Effector memory CD4-positive, alpha-beta T cell (primary cell): ENCODE data around the gene GGT6.
"Not testable (repeated sequence)": the region's sequence is repeated elsewhere in the genome, so short reads cannot be mapped to it uniquely, and the experiment has no call there.

Experiments
- DNase-seq, 3 donors: peaks; one replicate each; pipeline ENCODE4 v3.0.0-alpha.2; 2020
- H3K27ac ChIP-seq: 2 replicates; pipeline ENCODE4 v1.7.0; 2013; ENCODE audit warnings: mild to moderate bottlenecking, low read length, moderate library complexity; ENCODE audit not compliant: insufficient read depth, poor library complexity, severe bottlenecking
- H3K27me3 ChIP-seq: replicated peaks from 2 replicates; pipeline ENCODE4 v1.7.0; 2013; ENCODE audit warnings: mild to moderate bottlenecking, low read length; ENCODE audit not compliant: insufficient read depth, control insufficient read depth, poor library complexity, severe bottlenecking
- H3K36me3 ChIP-seq: 2 replicates; pipeline ENCODE4 v1.7.0; 2013; ENCODE audit warnings: mild to moderate bottlenecking, low read length, moderate library complexity; ENCODE audit not compliant: control insufficient read depth, insufficient read depth
- H3K4me1 ChIP-seq: 2 replicates; pipeline ENCODE4 v1.7.0; 2013; ENCODE audit warnings: low read length, mild to moderate bottlenecking; ENCODE audit not compliant: control insufficient read depth, insufficient read depth, poor library complexity, severe bottlenecking
- H3K4me3 ChIP-seq: 2 replicates; pipeline ENCODE4 v1.7.0; 2013; ENCODE audit warnings: low read length, low read depth, mild to moderate bottlenecking; ENCODE audit not compliant: insufficient read depth, poor library complexity, severe bottlenecking
- H3K9me3 ChIP-seq: 2 replicates; pipeline ENCODE4 v1.7.0; 2013; ENCODE audit warnings: mild to moderate bottlenecking, low read length, moderate library complexity; ENCODE audit not compliant: control insufficient read depth

Gene GGT6

GRCh38 chr17:4592240-4593005 lies 32.0 kb upstream of the GGT6 start:
- Histone ChIP-seq H3K36me3 (no peaks in the 10 kb centered on the region), H3K4me3 (no peak overlapping the region), H3K27ac (no peak overlapping the region), H3K27me3 (no peaks in the 10 kb centered on the region), H3K9me3 (no peaks in the 10 kb centered on the region), H3K4me1 (no peaks in the 10 kb centered on the region)
- DNase-seq: no peak

DNA sequence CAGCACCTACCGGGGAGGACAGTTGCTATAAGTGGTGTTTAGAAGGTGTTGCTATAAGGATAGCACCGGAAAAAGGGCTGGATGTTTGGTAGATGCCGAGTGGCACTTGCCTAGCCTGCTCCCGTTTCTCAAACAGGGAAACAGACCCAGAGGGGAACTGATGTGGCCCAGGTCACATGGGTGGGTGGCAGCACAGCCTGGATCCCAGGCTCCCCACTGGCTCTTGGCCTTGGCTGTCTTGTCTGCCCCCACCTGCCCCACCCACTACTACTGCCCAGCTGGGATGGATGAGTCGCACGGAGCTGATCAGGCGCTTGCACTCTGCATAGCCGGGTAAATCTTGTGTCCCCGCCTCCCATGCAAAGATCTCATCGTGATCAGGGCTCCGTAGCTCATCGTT lies 31.2 kb upstream of the GGT6 start:
- H3K27ac ChIP-seq: no peak overlapping the region
- H3K4me3 ChIP-seq: no peak overlapping the region
- no peak for DNase-seq
- no peaks in the 10 kb centered on the region for H3K27me3 ChIP-seq
- H3K36me3 ChIP-seq: no peaks in the 10 kb centered on the region
- H3K9me3 ChIP-seq: no peaks in the 10 kb centered on the region
- H3K4me1 ChIP-seq: no peaks in the 10 kb centered on the region

- Histone ChIP-seq H3K9me3 (no peaks in the 10 kb centered on the region), H3K4me3 (no peak overlapping the region), H3K27ac (no peak overlapping the region), H3K4me1 (no peaks in the 10 kb centered on the region), H3K36me3 (no peaks in the 10 kb centered on the region), H3K27me3 (no peaks in the 10 kb centered on the region)
- DNase-seq: no peak
Observed at GRCh38 chr17:4590981-4591453, 30.6 kb upstream of the GGT6 start.

DNA sequence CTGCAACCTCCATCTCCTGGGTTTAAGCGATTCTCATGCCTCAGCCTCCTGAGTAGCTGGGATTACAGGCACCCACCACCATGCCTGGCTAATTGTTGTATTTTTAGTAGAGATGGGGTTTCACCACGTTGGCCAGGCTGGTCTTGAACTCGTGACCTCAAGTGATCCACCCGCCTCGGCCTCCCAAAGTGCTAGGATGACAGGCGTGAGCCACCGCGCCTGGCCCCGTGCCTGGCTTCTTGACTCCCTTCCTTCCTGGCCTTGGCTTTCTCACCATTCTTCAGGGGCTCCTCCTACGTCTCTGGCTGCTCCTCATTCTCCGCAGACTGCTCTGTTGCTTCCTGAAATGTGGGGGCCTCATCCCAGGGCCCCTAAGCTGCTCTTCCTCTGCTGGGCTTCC lies 29.7 kb upstream of the GGT6 start:
- not testable (repeated sequence) for H3K27me3 ChIP-seq, DNase-seq, H3K27ac ChIP-seq, H3K36me3 ChIP-seq, H3K4me3 ChIP-seq, H3K4me1 ChIP-seq, H3K9me3 ChIP-seq

DNA sequence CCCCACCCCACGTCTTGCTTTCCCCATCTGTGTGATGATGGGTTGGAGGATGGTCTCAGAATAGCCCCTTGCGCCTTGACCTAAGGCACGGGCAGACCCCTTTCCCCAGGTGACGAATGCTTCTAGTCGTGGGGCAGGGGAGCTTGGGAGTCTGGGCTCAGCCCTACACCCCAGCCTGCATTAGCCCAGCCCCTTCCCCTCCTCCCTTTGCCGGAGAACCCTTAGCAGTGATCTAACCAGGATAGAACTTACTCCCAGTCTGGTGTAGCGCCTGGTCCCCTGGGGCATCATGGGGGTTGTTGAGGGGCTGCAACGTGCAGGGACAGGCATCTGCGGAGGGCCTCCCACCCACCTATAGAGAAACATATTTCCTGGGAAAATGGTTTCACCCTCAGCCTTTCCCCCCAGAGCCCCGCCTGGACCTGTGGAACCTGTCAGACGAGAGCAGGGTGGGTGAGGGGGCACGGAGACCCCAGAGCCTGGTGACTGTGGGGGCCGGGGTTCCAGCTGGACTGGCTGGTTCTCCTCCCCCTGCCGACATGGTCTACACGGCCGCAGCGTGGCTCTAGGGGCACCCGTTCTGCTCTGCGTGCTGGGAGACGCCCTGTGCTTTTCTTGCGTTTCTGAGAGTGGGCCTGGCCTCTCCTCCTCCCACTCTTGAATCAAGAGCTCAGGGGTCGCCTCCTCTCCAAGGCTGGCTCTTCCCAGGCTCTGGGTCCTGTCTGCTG lies 28.7 kb upstream of the GGT6 start:
- H3K27ac ChIP-seq: no peak overlapping the region
- peaks cover 3% of the 10 kb centered on the region for H3K4me1 ChIP-seq
- H3K27me3 ChIP-seq: peaks cover 2% of the 10 kb centered on the region
- no peak overlapping the region for H3K4me3 ChIP-seq
- DNase-seq: no peak
- H3K9me3 ChIP-seq: no peaks in the 10 kb centered on the region
- no peaks in the 10 kb centered on the region for H3K36me3 ChIP-seq

GRCh38 chr17:4588391-4588790 lies 28.0 kb upstream of the GGT6 start:
- Histone ChIP-seq H3K9me3 (no peaks in the 10 kb centered on the region), H3K27me3 (peaks cover 8% of the 10 kb centered on the region), H3K27ac (no peak overlapping the region), H3K4me3 (no peak overlapping the region), H3K36me3 (no peaks in the 10 kb centered on the region), H3K4me1 (peaks cover 5% of the 10 kb centered on the region)
- DNase-seq: no peak

DNA sequence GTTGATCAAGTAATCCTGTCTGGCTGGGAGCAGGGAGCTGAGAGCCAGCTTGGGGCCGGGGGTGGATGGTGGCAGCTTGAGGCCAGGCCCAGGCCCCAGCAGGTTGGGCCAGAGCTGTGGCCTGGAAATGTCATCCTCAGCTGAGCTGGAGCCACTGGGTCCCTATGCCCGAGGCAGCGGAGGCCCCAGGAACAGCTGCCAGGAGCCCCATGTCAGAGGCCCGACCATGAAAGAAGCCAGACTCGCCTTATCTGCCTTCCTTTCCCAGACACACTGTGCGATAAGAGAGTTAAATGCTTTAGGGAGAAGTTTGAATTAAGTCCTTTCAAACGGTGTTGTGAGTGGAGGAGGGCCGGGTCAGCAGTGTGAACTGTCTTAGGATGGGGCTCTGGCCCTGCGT lies 27.4 kb upstream of the GGT6 start:
- no peak for DNase-seq
- Histone ChIP-seq H3K27ac (no peak overlapping the region), H3K4me3 (no peak overlapping the region), H3K36me3 (no peaks in the 10 kb centered on the region), H3K9me3 (no peaks in the 10 kb centered on the region), H3K4me1 (peaks cover 5% of the 10 kb centered on the region), H3K27me3 (peaks cover 12% of the 10 kb centered on the region)

DNA sequence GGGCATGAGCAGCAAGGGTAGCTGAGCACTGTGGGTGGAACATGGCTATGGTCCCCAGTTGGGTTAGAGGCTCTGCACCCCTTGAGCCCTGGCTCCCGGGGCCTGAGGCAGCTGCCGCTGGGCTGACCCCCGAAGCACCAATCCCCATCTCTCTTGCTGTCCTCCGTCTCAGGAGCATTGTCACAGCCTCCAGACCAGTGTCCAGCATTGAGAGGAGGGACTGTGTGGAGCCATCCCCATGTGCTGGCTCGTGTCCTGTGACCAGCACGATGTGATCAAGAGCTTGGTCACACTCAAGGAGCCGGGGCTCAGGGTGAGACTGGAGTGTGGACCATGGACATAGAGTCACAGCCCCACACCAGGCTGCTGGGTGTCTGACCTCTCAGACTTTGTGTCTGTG lies 26.8 kb upstream of the GGT6 start:
- H3K27me3 ChIP-seq: peaks cover 12% of the 10 kb centered on the region

DNA sequence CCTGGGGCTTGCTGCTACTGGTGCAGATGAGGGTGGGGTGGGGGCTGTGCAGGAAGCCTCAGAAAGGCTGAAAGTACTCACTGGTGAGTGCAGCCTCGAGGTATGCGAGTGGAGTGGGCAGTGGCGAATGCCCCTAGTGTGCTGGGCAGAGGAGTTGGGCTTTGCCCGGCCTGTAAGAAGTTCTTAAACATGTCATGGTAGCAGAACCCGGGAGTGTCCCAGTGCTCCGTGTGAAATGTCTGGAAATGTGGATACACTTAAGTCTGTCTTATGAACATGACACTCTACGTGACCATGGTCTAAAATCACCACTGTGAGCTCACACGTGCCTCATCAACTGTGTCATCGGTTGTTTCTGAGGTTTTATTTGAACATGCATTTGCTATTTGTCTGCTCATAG lies 25.7 kb upstream of the GGT6 start:
- Histone ChIP-seq H3K27me3 (peaks cover 12% of the 10 kb centered on the region), H3K27ac (no peak overlapping the region), H3K4me3 (no peak overlapping the region)

More for the DNA sequence above, 26.8 kb upstream of the GGT6 start:
- H3K4me1 ChIP-seq: peaks cover 5% of the 10 kb centered on the region
- no peaks in the 10 kb centered on the region for H3K36me3 ChIP-seq
- DNase-seq: no peak
- H3K9me3 ChIP-seq: no peaks in the 10 kb centered on the region
- no peak overlapping the region for H3K27ac ChIP-seq
- H3K4me3 ChIP-seq: no peak overlapping the region

DNA sequence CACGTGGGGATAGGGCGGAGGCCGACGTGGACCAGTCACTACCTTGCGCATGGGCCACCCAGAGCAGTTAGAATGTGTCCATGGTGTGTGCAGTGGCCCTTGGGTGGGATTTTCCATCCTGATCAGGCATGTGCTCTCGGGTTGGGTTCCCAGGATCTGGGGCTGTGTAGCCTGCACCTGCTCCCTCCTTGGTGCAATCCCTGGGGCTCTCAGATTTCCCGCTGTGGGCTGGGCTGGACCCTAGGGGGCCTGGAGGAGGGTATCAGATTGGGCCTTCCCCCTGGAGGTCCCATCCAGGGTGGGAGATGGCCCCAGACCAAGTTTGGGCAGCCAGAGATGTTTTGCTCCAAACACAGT lies 25.2 kb upstream of the GGT6 start:
- Histone ChIP-seq H3K27me3 (peaks cover 12% of the 10 kb centered on the region), H3K4me1 (peaks cover 5% of the 10 kb centered on the region), H3K27ac (no peak overlapping the region), H3K9me3 (no peaks in the 10 kb centered on the region), H3K36me3 (no peaks in the 10 kb centered on the region), H3K4me3 (no peak overlapping the region)
- no peak for DNase-seq

More for the DNA sequence above, 25.7 kb upstream of the GGT6 start:
- H3K36me3 ChIP-seq: no peaks in the 10 kb centered on the region
- no peaks in the 10 kb centered on the region for H3K9me3 ChIP-seq
- peaks cover 5% of the 10 kb centered on the region for H3K4me1 ChIP-seq
- no peak for DNase-seq
